ENCODE results near the gene SF3B6.
"Not testable (repeated sequence)": the region's sequence is repeated elsewhere in the genome, so short reads cannot be mapped to it uniquely, and the experiment has no call there.

Gene SF3B6, protein sequence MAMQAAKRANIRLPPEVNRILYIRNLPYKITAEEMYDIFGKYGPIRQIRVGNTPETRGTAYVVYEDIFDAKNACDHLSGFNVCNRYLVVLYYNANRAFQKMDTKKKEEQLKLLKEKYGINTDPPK

DNA sequence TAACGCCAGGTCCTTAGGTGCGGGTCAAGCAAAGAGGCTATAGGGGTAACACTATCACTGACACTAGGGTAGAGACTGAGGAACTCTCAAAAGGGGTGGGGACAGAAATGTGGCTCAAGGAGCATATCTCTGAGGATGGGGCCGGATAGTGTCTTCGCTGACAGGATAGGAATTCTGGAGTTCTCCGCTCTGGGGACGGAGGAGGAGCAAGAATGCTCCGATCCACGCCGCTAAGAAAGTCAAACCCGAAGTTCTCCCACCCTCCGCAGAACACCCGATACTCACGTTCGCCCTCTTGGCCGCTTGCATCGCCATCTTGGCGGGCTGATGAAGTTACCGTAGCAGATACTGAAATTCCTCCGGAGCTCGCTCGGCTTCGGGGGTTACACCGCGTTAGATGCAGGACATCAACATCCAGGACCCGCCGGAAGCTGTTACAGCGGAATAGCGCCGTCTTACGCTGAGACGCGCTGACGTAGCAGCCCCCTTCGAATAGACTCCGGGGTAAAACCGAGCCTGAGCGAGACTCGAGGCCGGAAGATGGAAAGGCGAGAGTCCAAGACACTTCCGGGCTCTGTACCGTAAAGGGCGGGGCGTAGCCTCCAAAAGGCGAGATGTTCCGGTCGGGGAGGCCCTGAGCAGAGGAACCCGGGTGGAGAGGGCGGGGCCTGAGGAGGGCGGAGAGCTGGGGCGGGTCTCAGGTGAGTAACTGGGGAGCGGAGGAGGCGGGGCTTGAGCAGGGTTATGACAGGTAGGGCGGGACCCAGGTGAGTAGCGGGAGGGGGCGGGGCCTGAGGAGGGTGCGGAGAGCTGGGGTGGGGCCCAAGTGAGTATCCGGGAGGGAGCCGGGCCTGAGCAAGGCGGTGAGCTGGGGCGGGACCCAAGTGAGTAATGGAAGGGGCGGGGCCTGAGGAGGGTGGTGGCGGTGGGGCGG lies at the start of gene SF3B6:
SF3B6 (minus strand) TSS at position 412 of the 934 bp plus-strand sequence; CDS start at position 315, 97 bp downstream.
- H3K36me3 Mint-ChIP-seq = peaks cover 1% of the 10 kb centered on the region
- peaks cover 34% of the 10 kb centered on the region for H3K4me1 Mint-ChIP-seq
- no peaks in the 10 kb centered on the region for H3K27me3 Mint-ChIP-seq
- H3K9me3 Mint-ChIP-seq = no peaks in the 10 kb centered on the region
- H3K4me3 Mint-ChIP-seq = peak within 1 kb of the TSS; percentile 98
- peak within 1 kb of the TSS; percentile 98 for H3K27ac Mint-ChIP-seq

DNA sequence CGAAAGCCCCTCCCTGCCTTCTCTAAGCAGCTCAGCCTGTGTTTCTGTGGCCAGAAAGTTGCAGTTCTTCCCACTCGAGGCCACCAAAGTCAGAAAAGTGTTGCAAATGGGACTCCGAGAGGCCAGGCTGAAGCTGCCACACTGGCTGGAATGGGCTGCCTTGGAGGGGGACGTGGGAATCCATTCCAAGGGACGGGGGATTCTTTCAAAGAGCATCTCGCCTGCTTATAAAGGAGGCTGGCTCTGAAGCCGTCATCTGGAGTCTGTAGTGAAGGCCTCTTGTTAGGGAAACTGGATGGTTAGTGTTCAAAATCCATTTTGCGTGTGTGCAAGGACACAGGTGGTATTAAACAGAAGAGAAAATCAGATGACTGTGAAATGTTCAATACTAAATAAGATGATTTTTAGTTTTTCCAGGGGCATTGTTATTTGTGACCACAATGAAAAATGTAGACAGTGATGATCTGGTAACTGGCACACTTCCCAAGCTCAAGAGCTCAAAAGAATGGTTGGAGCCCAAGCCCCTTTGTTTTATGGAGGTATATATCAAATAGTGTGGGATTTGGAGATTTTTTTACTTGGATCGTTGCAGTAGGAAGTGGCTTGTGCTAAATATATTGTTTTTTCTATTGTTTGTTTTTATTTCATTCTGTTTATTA lies 47.9 kb upstream of the SF3B6 start:
- H3K36me3 Mint-ChIP-seq = no peaks in the 10 kb centered on the region
- H3K27ac Mint-ChIP-seq = peak overlapping the region; percentile 52
- H3K4me3 Mint-ChIP-seq = peak overlapping the region; percentile 81

DNA sequence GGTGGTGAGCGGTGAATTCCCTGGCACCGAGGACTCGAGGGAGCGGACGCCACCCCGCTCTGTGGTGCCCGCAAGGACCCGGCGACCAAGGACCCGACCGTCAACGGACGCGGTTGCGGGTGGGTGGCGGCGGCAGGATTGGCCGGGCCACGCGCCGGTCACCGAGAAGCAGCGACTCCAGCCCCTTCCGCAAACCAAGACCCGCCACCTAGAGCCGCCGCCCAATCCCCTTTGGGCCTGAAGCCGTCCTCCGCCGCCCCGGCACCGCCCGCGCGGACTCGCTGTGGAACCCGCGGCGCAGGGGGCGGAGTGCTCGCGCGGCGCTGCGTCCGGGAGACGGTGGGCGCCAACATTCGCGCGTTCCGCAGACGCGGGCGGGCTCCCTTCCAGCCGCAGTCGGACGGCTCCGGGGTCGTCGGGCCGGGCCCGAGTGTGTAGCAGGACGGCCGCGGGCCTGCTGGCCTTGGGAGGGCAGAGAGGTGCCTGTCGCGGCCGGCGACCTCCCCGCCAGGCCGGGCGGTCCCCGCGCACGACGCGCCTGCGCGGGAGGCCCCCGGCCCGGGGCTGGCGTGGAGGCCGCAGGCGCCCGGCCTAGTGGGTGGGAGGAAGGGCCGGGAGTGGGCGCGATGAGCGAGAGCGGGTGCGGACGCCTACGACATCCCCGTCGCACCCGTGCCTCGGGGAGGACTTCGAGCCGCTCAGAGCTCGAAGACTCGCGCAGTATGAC lies 47.2 kb upstream of the SF3B6 start, which contains the start of the genes FAM228B and PFN4:
FAM228B (plus strand) TSS at position 275 of the 727 bp plus-strand sequence. CDS start 893 bp downstream, outside the sequence.
PFN4 (minus strand) TSS at position 140 of the 727 bp plus-strand sequence. CDS start 799 bp downstream, outside the sequence.
- Mint-ChIP-seq H3K36me3 (no peaks in the 10 kb centered on the region), H3K4me3 (peak within 1 kb of the TSS; percentile 86), H3K27ac (peak within 1 kb of the TSS; percentile 52)

More for the DNA sequence above, 47.9 kb upstream of the SF3B6 start:
- Mint-ChIP-seq H3K9me3 (no peaks in the 10 kb centered on the region), H3K27me3 (no peaks in the 10 kb centered on the region), H3K4me1 (peaks cover 12% of the 10 kb centered on the region)

DNA sequence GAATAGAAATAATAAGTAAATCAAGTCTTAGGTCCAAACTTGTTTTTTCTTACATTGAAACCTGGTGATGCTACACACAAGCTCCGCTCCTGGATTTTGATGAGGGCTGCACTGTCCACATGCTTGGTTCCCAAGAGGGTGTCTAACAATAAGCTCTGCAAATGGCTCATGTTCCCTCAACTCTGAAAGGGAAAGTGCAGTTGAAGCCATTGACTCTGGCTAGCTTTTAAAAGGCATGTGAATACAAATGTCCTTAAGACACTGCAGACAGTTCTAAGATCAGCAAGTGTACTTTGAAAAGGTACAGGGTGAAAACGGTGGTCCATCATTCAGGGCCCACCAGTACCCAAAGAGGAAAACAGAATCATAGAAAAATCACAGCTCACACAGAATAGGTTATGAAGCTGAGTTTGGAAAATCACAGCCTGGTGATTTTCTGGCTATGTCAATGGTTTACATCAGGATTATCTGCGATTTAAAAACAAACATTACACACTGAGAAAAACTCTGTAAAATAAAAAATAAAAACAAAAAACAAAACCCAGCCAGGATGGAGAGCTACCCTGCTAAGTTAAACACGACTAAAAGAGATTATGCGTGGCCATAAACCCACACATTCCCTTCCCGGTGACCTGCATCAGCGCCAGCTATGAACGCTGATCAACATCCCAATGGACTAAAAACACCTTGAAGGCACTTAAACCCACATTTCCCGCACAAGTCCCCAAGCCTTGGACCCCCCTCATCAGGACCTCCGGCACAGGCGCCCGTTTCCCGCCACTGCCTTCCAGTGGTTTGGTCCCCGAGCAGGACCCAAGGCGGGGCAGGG lies 46.5 kb upstream of the SF3B6 start:
- no peak overlapping the region for H3K27ac Mint-ChIP-seq
- peak overlapping the region; percentile 86 for H3K4me3 Mint-ChIP-seq
- peaks cover 12% of the 10 kb centered on the region for H3K4me1 Mint-ChIP-seq
- no peaks in the 10 kb centered on the region for H3K9me3 Mint-ChIP-seq
- no peaks in the 10 kb centered on the region for H3K36me3 Mint-ChIP-seq
- H3K27me3 Mint-ChIP-seq = no peaks in the 10 kb centered on the region

More for the DNA sequence above, 47.2 kb upstream of the SF3B6 start, which contains the start of the genes FAM228B and PFN4:
- no peaks in the 10 kb centered on the region for H3K9me3 Mint-ChIP-seq
- H3K4me1 Mint-ChIP-seq = peaks cover 12% of the 10 kb centered on the region
- H3K27me3 Mint-ChIP-seq = no peaks in the 10 kb centered on the region

DNA sequence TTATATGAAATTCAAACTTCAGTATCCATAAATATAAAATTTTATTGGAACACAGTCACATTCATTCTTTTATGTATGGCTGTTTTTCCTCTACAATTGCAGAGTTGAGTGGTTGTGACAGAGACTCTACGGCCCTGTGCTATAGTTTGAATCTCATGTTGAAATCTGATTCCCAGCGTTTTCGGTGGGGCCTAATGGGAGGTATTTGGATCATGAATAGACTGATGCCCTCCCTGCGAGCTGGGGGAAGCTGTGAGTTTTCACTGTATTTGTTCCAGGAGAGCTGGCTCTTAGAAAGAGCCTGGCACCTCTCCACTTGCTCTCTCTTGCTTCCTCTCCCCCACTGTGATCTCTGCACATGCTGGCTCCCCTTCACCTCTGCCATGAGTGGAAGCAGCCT lies 45.3 kb upstream of the SF3B6 start:
- Mint-ChIP-seq H3K27me3 (no peaks in the 10 kb centered on the region), H3K4me1 (peaks cover 12% of the 10 kb centered on the region), H3K9me3 (no peaks in the 10 kb centered on the region), H3K4me3 (no peak overlapping the region), H3K27ac (no peak overlapping the region), H3K36me3 (no peaks in the 10 kb centered on the region)

DNA sequence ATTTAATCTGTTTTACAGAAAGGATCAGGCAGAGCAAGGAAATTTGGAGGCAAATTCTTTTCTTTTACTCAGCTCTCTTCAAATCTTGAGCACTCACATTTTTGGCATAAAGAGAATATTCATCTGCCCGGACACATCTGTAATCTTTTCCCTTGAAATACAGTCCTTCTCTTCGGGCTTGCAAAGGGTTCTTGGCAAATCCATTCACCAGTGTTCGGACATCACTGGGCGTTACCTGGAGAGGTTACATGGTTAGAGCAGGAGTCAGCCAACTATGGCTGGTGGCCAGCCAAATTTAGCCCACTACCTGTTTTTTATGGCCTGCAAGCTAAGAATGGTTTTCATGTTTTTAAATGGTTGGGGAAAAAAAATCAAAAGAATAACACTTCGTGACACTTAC lies 44.9 kb upstream of the SF3B6 start:
- no peak overlapping the region for H3K4me3 Mint-ChIP-seq
- H3K4me1 Mint-ChIP-seq = peaks cover 12% of the 10 kb centered on the region
- no peaks in the 10 kb centered on the region for H3K27me3 Mint-ChIP-seq
- no peaks in the 10 kb centered on the region for H3K9me3 Mint-ChIP-seq
- no peaks in the 10 kb centered on the region for H3K36me3 Mint-ChIP-seq
- H3K27ac Mint-ChIP-seq = no peak overlapping the region

DNA sequence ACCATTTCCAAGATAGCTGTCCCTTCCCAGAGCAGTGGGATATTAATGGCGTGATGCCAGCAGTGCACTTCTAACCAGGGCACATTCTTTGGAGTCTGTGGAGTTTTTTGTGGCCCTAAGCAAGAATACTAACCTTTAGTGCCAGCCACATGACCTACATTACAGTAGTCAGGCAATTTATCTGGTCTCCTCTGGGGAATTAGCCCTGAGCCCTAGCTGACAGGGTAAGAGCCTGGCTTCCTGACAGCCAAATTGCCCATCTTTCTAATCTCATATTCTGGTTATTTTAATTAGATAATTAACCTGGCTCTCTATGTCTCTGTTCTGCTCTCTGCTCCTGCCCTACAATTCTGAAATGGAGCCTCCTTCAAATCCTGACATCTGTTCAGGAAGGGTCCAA lies 41.8 kb upstream of the SF3B6 start:
- Mint-ChIP-seq H3K9me3 (peaks cover under 1% of the 10 kb centered on the region), H3K27me3 (no peaks in the 10 kb centered on the region), H3K4me1 (peaks cover 5% of the 10 kb centered on the region), H3K27ac (no peak overlapping the region), H3K4me3 (no peak overlapping the region), H3K36me3 (peaks cover under 1% of the 10 kb centered on the region)

DNA sequence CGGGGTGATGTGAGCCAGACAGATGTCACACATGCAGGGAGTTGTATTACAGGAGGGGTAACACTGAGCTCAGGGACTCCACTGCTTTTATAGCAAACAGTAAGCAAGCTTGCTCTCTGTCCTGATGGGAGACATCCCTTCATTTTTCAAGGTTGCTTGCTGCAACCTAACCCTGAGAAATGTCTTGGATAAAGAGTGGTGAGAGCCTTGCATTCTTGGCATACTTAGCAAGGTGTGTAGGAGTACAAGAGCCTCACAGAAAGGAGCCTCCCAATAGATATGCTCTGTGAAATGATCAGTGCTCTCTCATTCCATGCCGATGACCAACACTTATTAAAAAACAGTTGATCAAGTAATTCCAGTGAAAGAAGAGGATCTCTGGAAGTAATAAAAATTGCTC lies 38.9 kb upstream of the SF3B6 start:
- H3K9me3 Mint-ChIP-seq = peaks cover 5% of the 10 kb centered on the region
- no peak overlapping the region for H3K27ac Mint-ChIP-seq
- H3K4me3 Mint-ChIP-seq = no peak overlapping the region
- no peaks in the 10 kb centered on the region for H3K27me3 Mint-ChIP-seq
- H3K4me1 Mint-ChIP-seq = no peaks in the 10 kb centered on the region
- H3K36me3 Mint-ChIP-seq = peaks cover 3% of the 10 kb centered on the region

DNA sequence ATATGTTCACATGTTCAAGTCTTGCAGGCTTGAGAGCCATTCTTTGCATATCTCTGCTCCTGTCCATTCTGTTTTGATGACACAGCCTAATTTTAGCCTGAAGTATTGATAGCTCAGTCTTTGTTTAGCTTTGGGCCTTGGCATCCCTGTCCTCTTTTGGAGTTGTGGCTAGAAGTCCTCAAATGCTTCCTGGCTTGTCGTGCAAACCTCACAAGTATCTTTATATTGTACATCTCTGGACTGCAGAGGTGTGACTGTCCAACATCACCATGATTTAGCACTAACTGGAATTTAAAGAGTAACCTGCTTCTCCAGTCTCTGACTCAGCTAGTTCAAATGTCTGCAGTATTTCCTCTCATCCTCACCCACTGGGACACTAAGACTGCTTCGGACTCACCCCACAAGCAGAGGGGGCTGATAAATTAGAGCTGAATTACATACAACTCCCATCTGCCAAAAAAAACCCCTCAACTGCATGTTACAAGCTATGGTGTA lies 35.3 kb upstream of the SF3B6 start:
- Mint-ChIP-seq H3K27me3 (no peaks in the 10 kb centered on the region), H3K4me1 (no peaks in the 10 kb centered on the region), H3K9me3 (peaks cover 19% of the 10 kb centered on the region), H3K27ac (no peak overlapping the region), H3K36me3 (peaks cover 6% of the 10 kb centered on the region), H3K4me3 (no peak overlapping the region)

DNA sequence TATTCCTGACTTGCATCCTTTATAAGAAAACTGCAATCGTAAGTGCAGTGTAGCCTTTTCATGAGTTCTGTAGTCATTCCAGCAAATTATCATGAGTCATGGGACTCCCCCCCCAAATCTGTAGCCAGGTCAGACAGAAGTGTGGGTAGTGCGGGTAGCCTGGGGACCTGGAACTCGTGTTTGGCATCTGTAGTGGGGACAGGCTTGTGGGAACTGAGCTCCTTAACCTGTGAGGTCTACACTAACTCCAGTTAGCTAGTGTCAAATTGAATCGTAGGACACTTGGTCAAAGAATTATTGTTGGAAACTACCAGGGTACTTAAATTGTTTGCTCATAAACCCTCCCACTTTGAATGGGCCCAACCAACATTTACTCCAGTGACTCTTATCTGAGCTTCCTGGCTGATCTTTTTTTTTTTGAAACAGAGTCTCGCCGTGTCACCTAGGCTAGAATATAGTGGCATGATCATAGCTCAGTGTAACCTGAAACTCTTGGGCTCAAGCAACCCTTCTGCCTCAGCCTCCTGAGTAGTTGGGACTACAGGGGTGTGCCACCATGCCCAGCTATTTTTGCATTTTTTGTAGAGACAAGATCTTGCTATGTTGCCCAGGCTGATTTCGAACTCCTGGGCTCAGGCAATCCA lies 34.7 kb upstream of the SF3B6 start:
- no peak overlapping the region for H3K27ac Mint-ChIP-seq
- H3K36me3 Mint-ChIP-seq = peaks cover 8% of the 10 kb centered on the region
- H3K4me3 Mint-ChIP-seq = no peak overlapping the region
- H3K4me1 Mint-ChIP-seq = no peaks in the 10 kb centered on the region
- H3K27me3 Mint-ChIP-seq = no peaks in the 10 kb centered on the region
- H3K9me3 Mint-ChIP-seq = peaks cover 19% of the 10 kb centered on the region

DNA sequence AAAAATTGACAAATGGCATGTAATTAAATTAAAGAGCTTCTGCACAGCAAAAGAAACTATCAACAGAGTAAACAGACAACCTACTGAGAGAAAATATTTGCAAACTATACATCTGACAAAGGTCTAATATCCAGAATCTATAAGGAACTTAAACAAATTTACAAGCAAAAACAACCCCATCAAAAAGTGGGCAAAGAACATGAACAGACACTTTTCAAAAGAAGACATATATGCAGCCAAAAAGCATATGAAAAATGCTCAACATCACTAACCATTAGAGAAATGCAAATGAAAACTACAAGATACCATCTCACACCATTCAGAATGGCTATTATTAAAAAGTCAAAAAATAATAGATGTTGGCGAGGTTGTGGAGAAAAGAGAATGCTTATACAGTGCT lies 33.3 kb upstream of the SF3B6 start:
- H3K4me3 Mint-ChIP-seq, H3K4me1 Mint-ChIP-seq, H3K27ac Mint-ChIP-seq, H3K27me3 Mint-ChIP-seq, H3K36me3 Mint-ChIP-seq: not testable (repeated sequence)
- peaks cover 19% of the 10 kb centered on the region for H3K9me3 Mint-ChIP-seq

DNA sequence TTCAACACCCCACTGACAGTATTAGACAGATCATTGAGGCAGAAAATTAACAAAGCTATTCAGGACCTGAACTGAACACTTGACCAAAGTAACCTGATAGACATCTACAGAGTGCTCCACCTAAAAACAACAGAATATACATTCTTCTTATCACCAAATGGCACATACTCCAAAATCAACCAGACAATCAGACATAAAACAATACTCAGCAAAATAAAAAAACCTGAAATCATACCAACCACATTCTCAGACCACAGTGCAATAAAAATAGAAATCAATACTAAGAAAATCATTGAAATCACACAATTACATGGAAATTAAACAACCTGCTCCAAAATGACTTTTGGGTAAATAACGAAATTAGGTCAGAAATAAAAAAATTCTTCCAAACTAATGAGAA lies 31.2 kb upstream of the SF3B6 start:
- Mint-ChIP-seq H3K27me3 (no peaks in the 10 kb centered on the region), H3K36me3 (peaks cover 10% of the 10 kb centered on the region), H3K27ac (no peak overlapping the region), H3K9me3 (peaks cover 14% of the 10 kb centered on the region), H3K4me1 (no peaks in the 10 kb centered on the region), H3K4me3 (no peak overlapping the region)

DNA sequence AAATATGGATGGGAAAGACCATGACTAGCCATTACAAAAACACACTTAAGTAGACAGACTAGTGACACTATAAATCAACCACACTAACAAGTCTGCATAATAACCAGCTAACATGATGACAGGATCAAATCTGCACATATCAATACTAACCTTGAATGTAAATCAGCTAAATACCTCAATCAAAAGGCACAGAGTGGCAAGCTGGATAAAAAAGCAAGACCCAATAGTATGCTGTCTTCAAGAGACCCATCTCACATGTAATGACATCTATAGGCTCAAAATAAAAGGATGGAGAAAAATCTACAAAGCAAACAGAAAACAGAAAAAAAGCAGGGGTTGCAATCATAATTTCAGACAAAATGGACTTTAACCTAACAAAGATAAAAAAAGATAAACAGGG lies 30.7 kb upstream of the SF3B6 start:
- H3K9me3 Mint-ChIP-seq = peaks cover 14% of the 10 kb centered on the region
- H3K36me3 Mint-ChIP-seq = peaks cover 12% of the 10 kb centered on the region
- no peak overlapping the region for H3K27ac Mint-ChIP-seq
- no peak overlapping the region for H3K4me3 Mint-ChIP-seq
- H3K4me1 Mint-ChIP-seq = no peaks in the 10 kb centered on the region
- H3K27me3 Mint-ChIP-seq = no peaks in the 10 kb centered on the region

DNA sequence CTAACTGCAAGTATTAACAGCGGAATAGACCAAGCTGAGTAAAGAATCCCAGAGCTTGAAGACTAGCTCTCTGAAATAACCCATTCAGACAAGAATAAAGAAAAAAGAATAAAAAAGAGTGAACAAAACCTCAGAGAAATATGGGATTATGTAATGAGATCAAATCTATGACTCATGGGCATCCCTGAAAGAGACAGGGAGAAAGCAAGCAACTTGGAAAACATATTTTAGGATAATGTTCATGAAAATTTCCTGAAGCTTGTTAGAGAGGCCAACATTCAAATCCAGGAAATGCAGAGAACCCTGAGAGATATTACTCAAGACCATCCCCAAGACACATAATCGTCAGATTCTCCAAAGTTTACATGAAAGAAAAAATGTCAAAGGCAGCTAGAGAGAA lies 29.7 kb upstream of the SF3B6 start:
- Mint-ChIP-seq H3K27ac (no peak overlapping the region), H3K4me1 (no peaks in the 10 kb centered on the region), H3K9me3 (peaks cover 14% of the 10 kb centered on the region), H3K36me3 (peaks cover 12% of the 10 kb centered on the region), H3K4me3 (no peak overlapping the region), H3K27me3 (no peaks in the 10 kb centered on the region)

Data from activated naive CD4-positive, alpha-beta T cell treated with anti-CD3 and anti-CD28 coated beads, Interleukin-2, amount 50 U/mL, for 24 hours (primary cell).